Measurements from ENCODE around the gene FAM187B.

The FAM187B gene

DNA sequence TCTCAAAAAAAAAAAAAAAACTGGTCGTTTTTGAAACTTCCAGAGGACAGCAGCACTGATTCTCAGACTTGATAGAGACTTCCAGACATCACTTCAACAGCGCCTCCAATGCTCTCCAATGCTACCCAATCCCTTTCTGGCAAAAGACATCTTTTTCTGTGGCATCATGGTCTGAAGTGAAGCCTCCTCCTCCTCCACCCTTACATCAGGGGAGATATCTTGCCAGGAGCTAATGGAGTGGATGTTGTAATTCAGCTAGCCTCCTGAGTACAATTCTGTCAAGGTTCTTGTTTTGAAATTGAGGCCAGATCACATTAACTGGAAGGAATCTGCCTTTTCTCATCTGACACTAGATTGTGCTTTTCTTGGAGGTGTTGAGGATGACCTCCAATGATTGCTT is 49.8 kb downstream of the FAM187B start:
- no peak for DNase-seq (ENCODE audit: low read depth in 2 of 2)

DNA sequence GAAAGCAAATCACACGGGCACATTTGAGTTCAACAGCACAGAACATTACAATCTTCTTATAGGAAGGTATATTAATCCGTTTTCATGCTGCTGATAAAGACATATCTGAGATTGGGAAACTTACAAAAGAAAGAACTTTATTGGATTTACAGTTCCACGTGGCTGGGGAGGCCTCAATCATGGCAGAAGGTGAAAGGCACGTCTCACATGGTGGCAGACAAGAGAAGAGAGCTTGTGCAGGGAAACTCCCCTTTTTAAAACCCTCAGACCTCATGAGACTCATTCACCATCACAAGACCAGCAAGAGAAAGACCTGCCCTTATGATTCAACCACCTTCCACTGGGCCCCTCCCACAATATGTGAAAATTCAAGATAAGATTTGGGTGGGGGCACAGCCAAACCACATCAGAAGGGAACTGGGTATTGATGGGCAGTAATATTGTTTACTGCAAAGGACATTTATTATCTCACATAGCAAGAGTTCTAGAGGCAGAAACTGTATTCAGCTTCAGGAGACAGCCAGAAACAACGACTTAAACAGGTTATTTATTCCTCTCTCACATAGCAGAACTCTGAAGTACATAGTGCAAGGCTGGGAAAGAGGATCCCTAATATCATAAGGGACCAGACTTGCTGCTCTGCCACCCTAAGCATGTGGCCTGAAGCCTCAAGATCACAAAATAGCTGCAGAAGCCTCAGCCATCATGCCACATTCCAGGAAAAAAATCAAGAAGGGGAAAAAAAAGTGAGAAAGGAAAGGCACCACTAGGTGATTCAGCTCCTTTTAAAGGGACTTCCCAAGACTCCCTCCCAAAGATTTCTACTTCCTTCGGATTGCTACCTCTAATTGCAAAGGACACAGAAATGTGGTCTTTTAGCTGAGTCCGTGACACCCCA is 50.9 kb downstream of the FAM187B start:
- no peak for DNase-seq (ENCODE audit: low read depth in 2 of 2)

DNA sequence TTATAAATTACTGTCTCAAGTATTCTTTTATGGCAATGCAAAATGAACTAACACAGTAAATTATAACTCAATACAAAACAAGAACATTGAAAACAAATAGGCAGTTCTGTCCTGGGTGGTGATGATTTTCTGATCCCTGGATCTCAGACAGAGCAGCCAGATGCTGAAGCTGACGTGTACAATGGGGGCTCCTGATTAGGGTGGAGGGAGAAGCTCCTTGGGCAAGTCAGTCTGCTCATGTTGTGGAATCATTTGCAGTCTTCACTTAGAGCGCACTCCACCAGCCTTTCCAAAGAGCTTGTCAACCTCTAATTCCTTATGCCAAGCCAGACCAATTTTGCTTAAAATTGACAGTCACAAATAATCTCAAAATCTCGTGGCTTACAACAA is 52.4 kb downstream of the FAM187B start:
- no peak for DNase-seq (ENCODE audit: low read depth in 2 of 2)

Data from fibroblast of skin of left quadriceps (primary cell).